ENCODE data around the gene ZCCHC18. TPM values are rescaled to one million over a fixed set of nuclear protein-coding genes. Genes with fewer than 3 reads are reported as not detected.
A peak's percentile ranks its signal among the peaks of the same experiment; 100 is the strongest.
"Not testable (repeated sequence)": the region's sequence is repeated elsewhere in the genome, so short reads cannot be mapped to it uniquely, and the experiment has no call there.

The ZCCHC18 gene
- total RNA-seq, 3 donors from 2014 or later, result 0.49 to 0.86 (median 0.55) TPM

DNA sequence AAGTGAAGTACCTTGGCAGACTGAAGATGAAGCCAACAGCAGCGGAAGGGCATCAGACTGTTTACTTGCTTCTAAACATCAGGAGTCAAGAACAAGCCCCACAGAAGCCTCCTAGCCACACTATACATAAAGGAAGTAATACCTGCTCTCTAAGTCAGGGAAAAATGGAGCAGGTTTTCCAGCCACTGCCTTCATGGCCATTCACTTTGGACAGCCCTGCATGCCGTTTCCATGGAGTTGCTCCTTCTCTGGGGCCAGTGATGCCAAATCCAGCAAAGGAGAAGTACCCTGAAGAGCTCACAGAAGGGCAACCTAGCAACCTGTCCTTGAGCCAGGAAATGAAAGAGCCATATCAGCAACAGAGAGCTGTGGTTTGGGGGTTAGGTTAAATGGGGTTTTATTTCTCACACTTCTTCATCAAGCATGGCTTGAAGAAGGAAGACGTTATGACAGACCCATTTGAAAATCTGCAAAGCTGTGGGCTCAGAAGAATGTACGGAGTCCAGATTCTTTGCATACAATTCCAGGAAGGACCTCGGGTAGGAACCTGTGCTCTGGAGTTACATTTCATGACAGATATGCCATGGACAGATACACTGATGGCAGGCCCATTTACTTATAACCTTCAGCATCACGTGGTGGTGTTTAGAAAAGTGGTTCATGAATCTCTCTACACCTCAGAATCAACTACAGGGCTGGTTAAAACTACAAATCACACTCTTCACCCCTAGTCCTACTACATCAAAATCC, 1.7 kb upstream of the ZCCHC18 start:
- H3K9me3 Mint-ChIP-seq; DNase-seq; H3K36me3 Mint-ChIP-seq (ENCODE audit: insufficient read depth); H3K27me3 Mint-ChIP-seq (ENCODE audit: low read depth): not testable (repeated sequence)
- Mint-ChIP-seq H3K4me3 (peak overlapping the region; percentile 21), H3K4me1 (ENCODE audit: low read depth) (peaks cover 37% of the 10 kb centered on the region)
- ATAC-seq, result peak in 1 of 2 donors; percentile 25

DNA sequence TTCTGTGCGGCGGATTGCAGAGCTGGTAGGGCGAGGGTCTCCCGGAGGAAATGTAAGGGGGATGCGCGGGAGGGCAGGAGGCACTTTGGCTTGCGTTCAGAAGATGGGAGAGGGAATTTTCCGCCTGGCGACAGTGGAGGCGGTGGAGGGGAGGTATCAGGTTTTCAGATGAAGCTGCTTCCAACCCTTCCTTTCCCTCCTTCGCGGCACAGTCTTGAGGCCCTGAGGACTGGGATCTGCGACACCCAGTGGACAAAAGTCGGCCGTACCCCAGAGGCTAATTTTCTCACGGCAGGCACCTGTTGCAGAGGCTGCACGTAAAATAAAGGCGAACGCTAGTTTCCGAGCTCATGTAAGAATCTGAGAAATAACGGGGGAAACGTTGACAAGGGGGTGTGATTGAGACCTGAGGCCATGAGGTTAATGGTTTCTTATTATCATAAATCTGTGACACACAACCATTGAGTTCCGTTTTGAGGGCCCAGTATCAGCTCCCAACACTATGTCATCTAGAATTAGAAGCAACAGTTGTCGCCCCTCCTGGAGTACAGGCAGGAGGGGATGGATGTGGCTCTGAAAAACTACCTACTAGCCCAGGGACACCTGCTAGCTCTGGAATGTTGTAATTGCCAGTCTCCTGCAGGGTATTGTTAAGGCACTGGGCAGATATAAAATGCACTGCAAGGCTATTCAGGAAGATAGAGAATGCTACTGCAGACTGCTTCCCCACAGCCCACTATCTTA, 1.1 kb downstream of the ZCCHC18 start:
- Mint-ChIP-seq H3K4me3 (peak overlapping the region; percentile 88), H3K9me3 (no peaks in the 10 kb centered on the region), H3K27me3 (ENCODE audit: low read depth) (no peaks in the 10 kb centered on the region), H3K36me3 (ENCODE audit: insufficient read depth) (no peaks in the 10 kb centered on the region), H3K4me1 (ENCODE audit: low read depth) (peaks cover 36% of the 10 kb centered on the region)
- DNase-seq (peak; percentile 31), ATAC-seq (peak; percentile 62 to 69)

DNA sequence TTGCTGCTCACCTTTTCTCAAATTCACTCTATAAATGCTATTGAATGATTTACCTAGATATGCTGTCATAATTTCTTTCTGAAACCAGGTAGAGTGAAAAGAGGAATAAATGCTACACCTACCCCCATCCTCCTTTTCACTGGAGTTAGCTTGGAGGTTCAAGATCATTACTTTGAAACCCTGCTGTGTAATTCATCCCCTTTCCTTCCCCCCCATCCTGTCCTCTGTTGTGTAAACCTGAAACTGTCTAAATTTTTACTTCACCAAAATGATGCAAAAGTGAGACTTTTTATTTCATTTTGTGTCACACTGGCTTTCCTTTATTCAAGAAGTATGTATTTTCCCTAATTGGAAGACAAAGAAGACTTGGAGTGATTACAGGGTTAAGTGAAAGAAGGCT, 5.4 kb downstream of the ZCCHC18 start:
- Mint-ChIP-seq H3K4me3 (no peak overlapping the region), H3K9me3 (no peaks in the 10 kb centered on the region), H3K27me3 (ENCODE audit: low read depth) (no peaks in the 10 kb centered on the region), H3K36me3 (ENCODE audit: insufficient read depth) (no peaks in the 10 kb centered on the region), H3K4me1 (ENCODE audit: low read depth) (peaks cover 14% of the 10 kb centered on the region)
- DNase-seq, result no peak
- ATAC-seq, result no peak

DNA sequence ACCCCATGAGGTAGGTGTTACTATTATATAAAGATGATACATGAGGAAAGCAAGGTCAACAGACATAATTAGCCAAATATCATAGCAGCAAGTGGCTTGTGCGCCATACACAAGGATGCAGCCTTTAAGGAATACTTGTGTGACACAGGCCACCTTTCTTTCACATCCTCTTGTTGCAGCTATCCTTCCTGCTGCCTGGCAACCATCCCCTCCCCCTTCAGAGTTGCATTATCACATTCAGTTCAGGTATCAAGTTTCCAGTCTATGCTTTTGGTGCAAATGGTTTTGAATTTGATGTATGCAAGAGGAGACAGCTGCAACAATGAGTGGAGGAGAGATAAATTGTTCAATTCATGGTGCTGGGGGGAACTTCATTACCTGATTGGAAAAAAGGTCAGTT, 6.4 kb downstream of the ZCCHC18 start:
- no peak for DNase-seq
- peaks cover 16% of the 10 kb centered on the region for H3K4me1 Mint-ChIP-seq (ENCODE audit: low read depth)

DNA sequence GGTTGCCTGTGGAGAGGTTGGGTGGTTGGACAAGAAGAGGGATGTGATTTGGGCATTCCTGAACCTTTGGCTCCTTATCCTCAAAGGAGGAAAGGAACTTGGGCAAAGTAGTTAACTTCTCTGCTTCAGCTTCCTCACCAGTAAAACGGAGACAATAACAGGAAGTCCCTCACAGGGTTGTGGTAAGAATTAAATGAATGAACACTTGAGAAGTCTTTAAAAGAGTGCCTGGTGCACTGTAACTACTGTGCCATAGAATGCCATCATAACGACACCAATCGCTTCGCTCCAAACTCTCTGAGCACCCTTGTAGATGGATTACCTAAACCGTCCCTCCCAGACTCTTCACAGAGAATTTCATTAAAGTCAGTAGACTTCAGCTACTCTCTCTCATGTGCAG, 10.5 kb downstream of the ZCCHC18 start:
- no peaks in the 10 kb centered on the region for H3K9me3 Mint-ChIP-seq
- DNase-seq (no peak), ATAC-seq (peak in 1 of 2 donors; percentile 48)
- H3K27me3 Mint-ChIP-seq (ENCODE audit: low read depth), result no peaks in the 10 kb centered on the region
- no peak overlapping the region for H3K4me3 Mint-ChIP-seq
- peaks cover 20% of the 10 kb centered on the region for H3K4me1 Mint-ChIP-seq (ENCODE audit: low read depth)
- H3K36me3 Mint-ChIP-seq (ENCODE audit: insufficient read depth), result no peaks in the 10 kb centered on the region

More for the DNA sequence above, 6.4 kb downstream of the ZCCHC18 start:
- no peaks in the 10 kb centered on the region for H3K9me3 Mint-ChIP-seq
- H3K27me3 Mint-ChIP-seq (ENCODE audit: low read depth), result no peaks in the 10 kb centered on the region
- H3K4me3 Mint-ChIP-seq, result no peak overlapping the region
- H3K36me3 Mint-ChIP-seq (ENCODE audit: insufficient read depth), result no peaks in the 10 kb centered on the region
- ATAC-seq, result no peak

DNA sequence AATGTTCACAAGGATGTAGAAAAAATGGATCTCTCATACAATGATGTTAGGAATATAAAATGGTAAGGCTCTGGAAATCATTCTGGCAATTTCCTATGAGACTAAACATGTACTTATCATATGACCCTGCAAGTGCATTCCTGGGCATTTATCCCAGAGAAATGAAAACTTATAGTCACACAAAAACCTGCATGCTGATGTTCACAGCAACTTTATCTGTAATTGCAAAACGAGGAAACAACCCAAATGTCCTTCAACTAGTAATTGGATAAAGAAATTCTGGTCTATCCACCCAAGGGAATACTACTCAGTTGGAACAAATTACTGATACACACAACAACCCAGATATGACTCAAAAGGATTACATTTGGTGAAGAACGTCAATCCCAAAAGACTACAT, 14.5 kb downstream of the ZCCHC18 start:
- Mint-ChIP-seq H3K4me3 (no peak overlapping the region), H3K4me1 (ENCODE audit: low read depth) (peaks cover 18% of the 10 kb centered on the region), H3K36me3 (ENCODE audit: insufficient read depth) (peaks cover 9% of the 10 kb centered on the region), H3K27me3 (ENCODE audit: low read depth) (no peaks in the 10 kb centered on the region), H3K9me3 (no peaks in the 10 kb centered on the region)
- ATAC-seq (no peak), DNase-seq (no peak)

DNA sequence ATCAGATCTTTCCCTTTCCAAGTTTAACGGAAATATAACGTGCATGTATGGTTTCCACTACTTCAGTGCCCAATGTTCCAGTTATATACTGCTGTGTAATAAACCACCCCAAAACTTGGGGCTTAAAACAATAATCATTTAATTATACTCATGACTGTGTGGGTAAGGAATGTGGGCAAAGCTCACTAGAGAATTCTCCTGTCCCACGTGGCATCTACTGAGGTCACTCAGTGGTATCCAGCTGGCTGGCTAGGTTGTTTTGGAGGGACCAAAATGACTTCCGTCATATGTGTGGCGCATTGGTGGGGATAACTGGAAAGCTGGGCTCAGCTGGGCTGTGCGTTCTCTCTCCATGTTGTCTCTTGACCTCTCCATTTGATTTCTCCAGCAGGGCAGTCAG, 18.5 kb downstream of the ZCCHC18 start:
- peaks cover 17% of the 10 kb centered on the region for H3K4me1 Mint-ChIP-seq (ENCODE audit: low read depth)
- no peaks in the 10 kb centered on the region for H3K27me3 Mint-ChIP-seq (ENCODE audit: low read depth)
- ATAC-seq (no peak), DNase-seq (no peak)
- H3K36me3 Mint-ChIP-seq (ENCODE audit: insufficient read depth), result peaks cover 9% of the 10 kb centered on the region
- H3K9me3 Mint-ChIP-seq, result no peaks in the 10 kb centered on the region
- H3K4me3 Mint-ChIP-seq, result no peak overlapping the region

DNA sequence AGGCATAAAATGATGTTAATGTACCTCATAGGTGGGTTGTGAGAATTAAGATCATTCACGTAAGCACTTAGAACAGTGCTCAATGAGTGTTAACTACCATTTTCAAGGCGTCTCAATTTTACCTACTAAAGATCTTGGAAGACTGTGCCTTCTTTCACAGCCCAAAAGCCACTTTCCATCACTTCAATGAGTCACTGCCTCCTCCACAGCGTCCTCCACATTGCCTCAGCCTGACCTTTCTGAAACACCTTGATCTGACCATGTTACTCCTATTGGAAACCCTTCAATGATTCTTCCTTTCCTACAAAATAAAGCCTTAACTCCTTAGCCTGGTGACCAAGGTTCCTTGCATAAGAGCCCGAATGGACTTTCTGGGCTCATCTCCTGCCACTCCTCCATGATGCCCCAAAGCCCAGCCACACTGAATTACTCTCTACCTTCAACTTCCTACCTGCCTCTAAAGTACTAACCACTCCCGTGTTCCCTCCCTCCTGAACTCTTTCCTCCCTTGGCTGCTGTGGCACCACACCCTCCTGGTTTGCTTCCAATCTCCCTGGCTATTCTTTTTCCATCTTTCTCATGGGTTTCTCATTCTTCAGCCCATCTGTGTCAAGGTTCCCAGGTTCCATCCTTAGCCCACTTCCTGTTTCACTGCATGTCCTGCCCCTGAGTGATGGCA, 22.4 kb downstream of the ZCCHC18 start:
- no peak for ATAC-seq
- no peak overlapping the region for H3K4me3 Mint-ChIP-seq
- H3K27me3 Mint-ChIP-seq (ENCODE audit: low read depth), result no peaks in the 10 kb centered on the region
- DNase-seq, result no peak
- H3K9me3 Mint-ChIP-seq, result no peaks in the 10 kb centered on the region
- H3K4me1 Mint-ChIP-seq (ENCODE audit: low read depth), result peaks cover 17% of the 10 kb centered on the region
- H3K36me3 Mint-ChIP-seq (ENCODE audit: insufficient read depth), result peaks cover 7% of the 10 kb centered on the region

DNA sequence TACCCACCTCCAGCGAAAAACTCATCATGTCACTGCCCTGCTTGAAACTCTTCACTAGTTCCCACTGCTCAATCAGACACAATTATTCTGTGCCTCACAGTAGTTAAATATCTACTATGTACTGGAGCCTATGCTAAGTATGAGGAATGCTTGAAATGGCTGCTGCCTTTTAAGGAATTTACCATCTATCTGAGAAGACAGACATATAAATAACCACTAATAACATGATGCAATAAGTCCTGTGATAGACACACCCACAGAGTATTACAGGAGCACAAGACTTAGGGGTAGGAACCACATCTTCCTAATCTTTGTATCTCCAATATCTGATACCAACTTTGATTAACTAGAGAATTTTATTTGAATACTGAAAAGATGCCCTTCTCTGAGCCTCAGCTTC, 23.4 kb downstream of the ZCCHC18 start:
- ATAC-seq (no peak), DNase-seq (no peak)
- Mint-ChIP-seq H3K9me3 (no peaks in the 10 kb centered on the region), H3K27me3 (ENCODE audit: low read depth) (no peaks in the 10 kb centered on the region), H3K4me3 (no peak overlapping the region), H3K4me1 (ENCODE audit: low read depth) (peaks cover 17% of the 10 kb centered on the region), H3K36me3 (ENCODE audit: insufficient read depth) (peaks cover 3% of the 10 kb centered on the region)

DNA sequence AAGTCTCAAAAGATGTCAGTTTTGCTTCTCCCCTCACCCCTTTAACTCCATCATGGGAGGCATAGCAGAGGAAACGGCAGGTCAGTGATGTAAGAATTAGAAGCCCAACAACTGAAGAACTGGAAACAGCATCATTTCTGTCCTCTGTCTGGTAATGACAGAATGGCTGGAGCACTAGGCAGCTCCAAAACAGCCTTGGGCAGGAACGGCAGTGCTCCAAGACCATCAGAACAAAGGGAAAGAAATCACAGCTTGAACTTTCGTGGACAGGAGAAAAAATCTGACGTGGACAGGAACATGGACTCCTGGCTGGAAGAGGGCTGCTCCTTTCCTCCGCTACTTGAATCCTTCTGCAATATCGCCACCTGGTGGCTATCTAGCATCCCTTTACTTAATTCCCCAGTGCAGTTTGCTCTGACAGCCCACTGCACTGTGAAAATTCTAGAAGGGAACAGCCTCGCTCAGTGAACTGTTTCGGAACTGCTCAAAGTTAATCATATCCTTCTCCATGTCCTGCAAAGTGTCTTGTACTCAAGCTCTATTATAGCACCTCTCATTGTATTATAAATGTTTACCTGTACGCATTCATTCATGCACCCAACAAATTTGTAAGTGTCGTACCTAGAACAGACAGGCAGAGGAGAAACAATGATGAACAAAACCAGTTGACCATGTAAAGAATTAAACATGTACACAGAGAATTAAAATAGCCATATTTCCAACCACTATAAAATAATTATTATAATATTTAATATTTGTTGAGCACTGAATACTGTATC, 24.1 kb downstream of the ZCCHC18 start:
- ATAC-seq (peak; percentile 54 to 74), DNase-seq (peak; percentile 47)
- H3K27me3 Mint-ChIP-seq (ENCODE audit: low read depth), result no peaks in the 10 kb centered on the region
- H3K4me1 Mint-ChIP-seq (ENCODE audit: low read depth), result peaks cover 17% of the 10 kb centered on the region
- peaks cover 1% of the 10 kb centered on the region for H3K36me3 Mint-ChIP-seq (ENCODE audit: insufficient read depth)
- H3K9me3 Mint-ChIP-seq, result no peaks in the 10 kb centered on the region
- H3K4me3 Mint-ChIP-seq, result no peak overlapping the region

DNA sequence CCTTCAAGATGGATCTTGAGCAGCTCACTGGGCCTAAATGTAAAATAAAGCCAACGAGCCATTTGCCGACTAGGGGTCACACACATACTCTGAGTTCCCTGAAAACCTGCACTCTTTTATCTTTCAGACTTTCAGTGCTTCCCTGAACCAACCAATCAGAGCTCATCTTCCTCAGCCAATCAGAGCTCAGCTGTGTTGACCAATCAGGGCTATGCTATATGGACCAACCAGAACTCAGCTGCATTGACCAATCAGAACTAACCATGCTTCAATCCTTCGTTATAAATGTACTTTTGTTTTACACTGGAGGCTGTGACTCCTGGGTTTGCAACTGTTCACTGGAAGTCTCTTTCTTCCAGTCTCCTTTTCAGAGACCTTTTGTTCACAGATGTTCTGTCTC, 25.2 kb downstream of the ZCCHC18 start:
- Mint-ChIP-seq H3K9me3 (no peaks in the 10 kb centered on the region), H3K4me1 (ENCODE audit: low read depth) (peaks cover 22% of the 10 kb centered on the region), H3K27me3 (ENCODE audit: low read depth) (no peaks in the 10 kb centered on the region), H3K36me3 (ENCODE audit: insufficient read depth) (no peaks in the 10 kb centered on the region), H3K4me3 (no peak overlapping the region)
- ATAC-seq (peak in 1 of 2 donors; percentile 48), DNase-seq (no peak)

DNA sequence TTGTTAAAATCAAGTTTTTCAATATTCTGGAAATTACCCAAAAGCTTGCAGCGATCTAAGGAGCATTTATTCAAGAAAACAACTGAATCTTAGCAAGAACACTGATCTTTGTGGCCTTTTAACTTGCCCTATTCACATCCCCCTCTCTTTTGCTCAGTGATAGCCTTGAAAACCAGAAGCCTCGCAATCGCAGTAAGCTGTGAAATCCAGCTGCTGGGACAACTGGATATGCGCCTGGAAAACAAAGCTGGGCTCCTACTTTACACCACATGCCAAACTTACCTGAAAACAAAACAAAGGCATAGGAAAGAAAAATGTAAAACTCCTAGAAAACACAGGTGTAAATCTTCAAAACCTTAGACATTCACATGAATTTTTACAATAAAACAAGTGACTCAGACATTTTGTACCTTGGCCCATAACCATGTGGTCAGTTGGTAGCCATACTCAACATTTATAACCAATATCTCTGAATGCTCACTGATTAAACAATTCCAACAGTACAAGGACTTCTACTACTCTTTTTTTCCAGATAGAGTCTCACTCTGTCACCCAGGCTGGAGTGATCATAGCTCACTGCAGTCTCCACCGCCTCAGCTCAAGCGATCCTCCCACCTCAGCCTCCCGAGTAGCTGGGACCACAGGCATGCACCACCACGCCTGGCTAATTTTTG, 28.9 kb downstream of the ZCCHC18 start:
- ATAC-seq, result no peak
- H3K4me1 Mint-ChIP-seq (ENCODE audit: low read depth), result peaks cover 19% of the 10 kb centered on the region

DNA sequence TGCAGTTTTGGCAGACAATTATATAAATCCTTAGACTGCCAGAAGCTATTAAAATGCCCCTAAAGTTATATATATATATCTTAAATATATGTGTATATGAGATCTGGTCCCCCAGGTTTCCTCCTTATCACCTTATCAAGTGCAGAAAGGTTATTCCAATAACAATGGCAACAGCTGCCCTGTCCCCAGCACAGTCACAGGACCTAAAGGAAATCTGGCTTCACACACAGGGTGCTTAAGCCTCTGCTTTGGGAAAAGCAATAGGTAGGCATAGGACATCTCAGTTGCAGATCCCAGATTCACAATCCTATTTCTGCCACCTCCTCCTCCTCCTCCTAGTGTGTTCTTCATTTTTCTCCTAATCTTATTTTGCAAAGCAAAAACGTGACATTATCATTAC, 38.7 kb downstream of the ZCCHC18 start:
- Mint-ChIP-seq H3K9me3 (peaks cover 3% of the 10 kb centered on the region), H3K4me3 (no peak overlapping the region), H3K27me3 (ENCODE audit: low read depth) (no peaks in the 10 kb centered on the region), H3K4me1 (ENCODE audit: low read depth) (peaks cover 14% of the 10 kb centered on the region), H3K36me3 (ENCODE audit: insufficient read depth) (no peaks in the 10 kb centered on the region)
- no peak for DNase-seq
- no peak for ATAC-seq

More for the DNA sequence above, 28.9 kb downstream of the ZCCHC18 start:
- Mint-ChIP-seq H3K4me3 (no peak overlapping the region), H3K27me3 (ENCODE audit: low read depth) (no peaks in the 10 kb centered on the region), H3K9me3 (no peaks in the 10 kb centered on the region), H3K36me3 (ENCODE audit: insufficient read depth) (no peaks in the 10 kb centered on the region)
- no peak for DNase-seq
